OCI-LY7 (cell line): Measurements from ENCODE around the gene ZPBP. TPM values are rescaled to one million over a fixed set of nuclear protein-coding genes. Genes with fewer than 3 reads are reported as not detected.

Experiments
- BruUV-seq: library from RNA; stranded (reverse); fragments of 400-500 nt; replicated peaks from 2 replicates; lab custom pipeline; 2021; lab: Mats Ljungman, UMichigan
- CTCF ChIA-PET: fragments of 300-600 bp; sonication (Branson Sonifier 250); formaldehyde crosslinking; loops from one replicate; lab custom pipeline; 2022; ENCODE audit warnings: antibody characterized with exemption; ENCODE audit not compliant: unreplicated experiment; lab: Charles Lee
- POLR2A ChIA-PET: fragments of 300-600 bp; sonication (Branson Sonifier 250); formaldehyde crosslinking; loops from one replicate; lab custom pipeline; 2022; ENCODE audit warnings: antibody characterized with exemption; lab: Charles Lee
- DNase-seq: peaks from one replicate; pipeline ENCODE4 v3.0.0-alpha.2; 2015; ENCODE audit warnings: low spot score
- H2AFZ ChIP-seq: fragments of 200-600 bp; sonication (generic), shearing (Covaris generic); 2 replicates; pipeline ENCODE4 v1.6.1; 2014; ENCODE audit warnings: mild to moderate bottlenecking, antibody characterized with exemption, low read length, moderate library complexity
- H3K27ac ChIP-seq: fragments of 200-600 bp; sonication (generic); 2 replicates; pipeline ENCODE4 v1.5.1; 2014; ENCODE audit warnings: mixed run types, low read depth, mild to moderate bottlenecking, moderate library complexity, low read length, inconsistent platforms; ENCODE audit not compliant: poor library complexity, severe bottlenecking
- H3K36me3 ChIP-seq: fragments of 200-600 bp; sonication (generic); 2 replicates; pipeline ENCODE4 v1.6.1; 2014; ENCODE audit warnings: mild to moderate bottlenecking, antibody characterized with exemption, low read length, moderate library complexity, mixed read lengths; ENCODE audit not compliant: insufficient read depth
- H3K4me1 ChIP-seq: fragments of 200-600 bp; sonication (generic); 2 replicates; pipeline ENCODE4 v1.5.1; 2014; ENCODE audit warnings: mild to moderate bottlenecking, low read length; ENCODE audit not compliant: insufficient read depth, poor library complexity, severe bottlenecking
- H3K4me2 ChIP-seq: fragments of 200-600 bp; sonication (generic); 2 replicates; pipeline ENCODE4 v1.6.1; 2014; ENCODE audit warnings: mild to moderate bottlenecking, low read length
- H3K4me3 ChIP-seq: fragments of 200-600 bp; sonication (generic); 2 replicates; pipeline ENCODE4 v1.5.1; 2014; ENCODE audit warnings: mild to moderate bottlenecking, low read depth, low read length; ENCODE audit not compliant: poor library complexity, severe bottlenecking
- H3K79me2 ChIP-seq: fragments of 200-600 bp; sonication (generic); 2 replicates; pipeline ENCODE4 v1.6.1; 2016; ENCODE audit warnings: low read depth, mild to moderate bottlenecking, low read length, moderate library complexity, mixed read lengths; ENCODE audit not compliant: insufficient read depth
- H3K9me2 ChIP-seq: fragments of 200-600 bp; sonication (generic); 2 replicates; pipeline ENCODE4 v1.6.1; 2016; ENCODE audit warnings: mild to moderate bottlenecking, low read length, mixed read lengths; ENCODE audit not compliant: insufficient read depth
- H3K9me3 ChIP-seq: fragments of 200-600 bp; sonication (generic); 2 replicates; pipeline ENCODE4 v1.6.1; 2014; ENCODE audit warnings: mild to moderate bottlenecking, mixed run types, low read length, mixed read lengths
- H4K20me1 ChIP-seq: fragments of 200-600 bp; sonication (generic); 2 replicates; pipeline ENCODE4 v1.6.1; 2014; ENCODE audit warnings: mild to moderate bottlenecking, antibody characterized with exemption, low read length, moderate library complexity, mixed read lengths; ENCODE audit not compliant: insufficient read depth
- CTCF ChIP-seq: fragments of 200-600 bp; sonication (generic); conservative IDR thresholded peaks from 2 replicates; pipeline ENCODE4 v1.5.1; 2014; ENCODE audit warnings: mild to moderate bottlenecking, antibody characterized with exemption, low read length, moderate library complexity, mixed read lengths
- EZH2phosphoT487 ChIP-seq: fragments of 200-600 bp; sonication (generic); IDR thresholded peaks from 2 replicates; pipeline ENCODE4 v1.6.1; 2018; ENCODE audit warnings: low read depth, borderline replicate concordance, mild to moderate bottlenecking, mixed run types, antibody characterized with exemption, low read length, moderate library complexity, mixed read lengths
- intact Hi-C: fragments of 100-400 bp; cut with micrococcal nuclease; formaldehyde crosslinking; loops from one replicate; pipeline ENCODE4 v1.10.0; 2022; ENCODE audit not compliant: unreplicated experiment
- total RNA-seq, 2 experiments: library from RNA; depleted of rRNA in 1 of 2; stranded (reverse); fragments of >200 nt in 1 of 2; shearing (Covaris generic) in 1 of 2; gene quantifications; 2 replicates each; pipeline ENCODE4 v1.2.3, GENCODE V29; 2014 to 2022

ZPBP gene
- total RNA-seq, 2 experiments from 2014 or later: not detected

DNA sequence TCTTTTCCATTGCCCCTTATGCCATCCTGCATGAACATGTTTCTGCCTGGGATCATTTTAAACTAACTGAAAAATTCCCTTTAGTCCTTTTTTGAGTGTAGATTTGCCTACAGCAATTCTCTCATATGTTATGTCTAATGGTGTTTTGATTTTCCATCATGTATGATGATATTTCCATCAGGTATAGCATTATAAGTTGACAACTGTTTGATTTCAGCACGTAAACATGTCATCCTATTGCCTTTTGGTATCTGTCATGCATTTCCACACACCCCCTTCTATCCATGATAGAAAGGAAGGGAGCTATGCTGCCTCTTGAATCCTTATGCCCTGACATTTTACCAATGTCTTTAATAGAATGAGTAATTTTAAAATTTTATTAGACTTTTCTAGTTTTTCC is 116.8 kb downstream of the ZPBP start:
- TF ChIP-seq CTCF: no peak
- TF ChIP-seq EZH2phosphoT487: no peak
- POLR2A ChIA-PET: interaction anchor here (0.6 to 0.7 kb wide), 2 partner anchors 446 to 1015 kb away, joined by 3 read pairs; no protein-coding TSS in a partner anchor
- no peaks in the 10 kb centered on the region for H3K79me2 ChIP-seq

GRCh38 chr7:49974035-49974434 is 119.0 kb downstream of the ZPBP start:
- DNase-seq: no peak
- intact Hi-C loops: no loop called here
- no TSS peak for BruUV-seq
- Histone ChIP-seq H3K9me3 (no peaks in the 10 kb centered on the region), H2AFZ (no peak overlapping the region), H3K79me2 (no peaks in the 10 kb centered on the region), H4K20me1 (no peaks in the 10 kb centered on the region), H3K27ac (no peak overlapping the region), H3K4me1 (no peaks in the 10 kb centered on the region), H3K9me2 (no peaks in the 10 kb centered on the region), H3K36me3 (no peaks in the 10 kb centered on the region), H3K4me3 (no peak overlapping the region), H3K4me2 (no peak overlapping the region)
- TF ChIP-seq CTCF (no peak), EZH2phosphoT487 (no peak)
- CTCF ChIA-PET: no interaction called here
- POLR2A ChIA-PET: no interaction called here

More for the DNA sequence above, 116.8 kb downstream of the ZPBP start:
- Histone ChIP-seq H3K4me3 (no peak overlapping the region), H3K9me3 (no peaks in the 10 kb centered on the region), H3K9me2 (no peaks in the 10 kb centered on the region), H3K27ac (no peak overlapping the region), H4K20me1 (no peaks in the 10 kb centered on the region), H3K4me2 (no peak overlapping the region), H2AFZ (no peak overlapping the region), H3K36me3 (no peaks in the 10 kb centered on the region), H3K4me1 (no peaks in the 10 kb centered on the region)
- intact Hi-C loops: no loop called here
- BruUV-seq: no TSS peak
- CTCF ChIA-PET: no interaction called here
- DNase-seq: no peak

GRCh38 chr7:49937608-49938007 is 155.4 kb downstream of the ZPBP start:
- no peaks in the 10 kb centered on the region for H3K4me1 ChIP-seq
- intact Hi-C loops: no loop called here
- no peak overlapping the region for H2AFZ ChIP-seq
- no peak overlapping the region for H3K27ac ChIP-seq
- H4K20me1 ChIP-seq: no peaks in the 10 kb centered on the region
- POLR2A ChIA-PET: no interaction called here
- H3K4me2 ChIP-seq: no peak overlapping the region
- no peaks in the 10 kb centered on the region for H3K9me2 ChIP-seq
- BruUV-seq: no TSS peak
- no peaks in the 10 kb centered on the region for H3K36me3 ChIP-seq
- H3K9me3 ChIP-seq: peaks cover 7% of the 10 kb centered on the region; the same call in 1 of the 2 replicates
- H3K79me2 ChIP-seq: no peaks in the 10 kb centered on the region
- no peak for DNase-seq
- CTCF ChIA-PET: no interaction called here
- no peak overlapping the region for H3K4me3 ChIP-seq
- no peak for TF ChIP-seq EZH2phosphoT487
- TF ChIP-seq CTCF: no peak
